CD14-positive monocyte (primary cell): ENCODE results near the gene GPC1. TPM values are rescaled to one million over a fixed set of nuclear protein-coding genes. Genes with fewer than 3 reads are reported as not detected.

Experiments used
- DNase-seq, 3 donors: peaks; one replicate each; pipeline ENCODE4 v3.0.0-alpha.2; 2011 to 2022
- H2AFZ ChIP-seq: 2 replicates; pipeline ENCODE4 v1.6.0; 2012; ENCODE audit warnings: mild to moderate bottlenecking, low read depth, low read length, inconsistent platforms; ENCODE audit not compliant: insufficient read depth, poor library complexity, severe bottlenecking
- H3K27ac ChIP-seq, 2 donors: 1 replicate in 1 of 2; 2 replicates in 1 of 2; pipeline ENCODE4 v1.5.1; 2012 to 2013; ENCODE audit warnings: low read length in 2 of 2, control low read depth in 1 of 2, inconsistent platforms in 1 of 2, low read depth in 1 of 2, mild to moderate bottlenecking in 1 of 2
- H3K27me3 ChIP-seq, 2 donors: one replicate each; pipeline versions ENCODE4 v1.6.0 to v1.6.1; 2011 to 2013; ENCODE audit warnings: low read length in 2 of 2; ENCODE audit not compliant: control insufficient read depth in 2 of 2, insufficient read depth in 2 of 2
- H3K36me3 ChIP-seq, 2 donors: replicated peaks in 1 of 2; 1 replicate in 1 of 2; 2 replicates in 1 of 2; pipeline versions ENCODE4 v1.5.1 to v1.6.1; 2012 to 2013; ENCODE audit warnings: low read length in 2 of 2, control low read depth in 1 of 2, inconsistent platforms in 1 of 2, mild to moderate bottlenecking in 1 of 2; ENCODE audit not compliant: insufficient read depth in 2 of 2, control insufficient read depth in 1 of 2
- H3K4me1 ChIP-seq, 2 donors: 1 replicate in 1 of 2; 2 replicates in 1 of 2; pipeline versions ENCODE4 v1.5.1 to v1.6.1; 2012 to 2013; ENCODE audit warnings: low read length in 2 of 2, control low read depth in 1 of 2, inconsistent platforms in 1 of 2, mild to moderate bottlenecking in 1 of 2, moderate library complexity in 1 of 2; ENCODE audit not compliant: insufficient read depth in 2 of 2, control insufficient read depth in 1 of 2
- H3K4me2 ChIP-seq: replicated peaks from 2 replicates; pipeline ENCODE3; 2012; ENCODE audit warnings: low read length, moderate library complexity, mild to moderate bottlenecking; ENCODE audit not compliant: poor library complexity, severe bottlenecking; ENCODE audit errors: extremely low read depth
- H3K4me3 ChIP-seq, 3 experiments: fragments of 200-600 bp in 1 of 3; sonication (generic) in 1 of 3; replicated peaks in 1 of 3; 1 replicate in 2 of 3; 2 replicates in 1 of 3; pipeline ENCODE4 v1.5.1; 2011 to 2013; ENCODE audit warnings: low read length in 3 of 3, mild to moderate bottlenecking in 3 of 3, control low read depth in 2 of 3, low read depth in 2 of 3, inconsistent platforms in 1 of 3, moderate library complexity in 1 of 3
- H3K79me2 ChIP-seq: 2 replicates; pipeline ENCODE4 v1.6.0; 2012; ENCODE audit warnings: mild to moderate bottlenecking, control low read depth, inconsistent platforms, low read length, moderate library complexity; ENCODE audit not compliant: insufficient read depth
- H3K9ac ChIP-seq: 2 replicates; pipeline ENCODE4 v1.6.0; 2017; ENCODE audit warnings: low read length, mild to moderate bottlenecking; ENCODE audit not compliant: insufficient read depth, poor library complexity, severe bottlenecking
- H3K9me3 ChIP-seq, 2 donors: replicated peaks in 1 of 2; 1 replicate in 1 of 2; 2 replicates in 1 of 2; pipeline versions ENCODE4 v1.5.1 to v1.6.1; 2012 to 2013; ENCODE audit warnings: low read length in 2 of 2, control low read depth in 1 of 2; ENCODE audit not compliant: control insufficient read depth in 1 of 2, insufficient read depth in 1 of 2
- H4K20me1 ChIP-seq: 2 replicates; pipeline ENCODE4 v1.6.0; 2012; ENCODE audit warnings: mild to moderate bottlenecking, low read length, control low read depth, moderate library complexity; ENCODE audit not compliant: insufficient read depth
- H3K27ac Mint-ChIP-seq, 7 donors: one replicate each; pipeline ENCODE4 v1.8.0; 2020; ENCODE audit warnings: mild to moderate bottlenecking in 7 of 7, mixed read lengths in 7 of 7, moderate library complexity in 6 of 7, inconsistent platforms in 2 of 7
- H3K27me3 Mint-ChIP-seq, 3 donors: one replicate each; pipeline ENCODE4 v1.8.0; 2021 to 2022; ENCODE audit warnings: low read depth in 3 of 3, mild to moderate bottlenecking in 3 of 3, mixed read lengths in 3 of 3, moderate library complexity in 3 of 3, inconsistent platforms in 1 of 3
- H3K36me3 Mint-ChIP-seq, 2 donors: one replicate each; pipeline ENCODE4 v1.8.0; 2020; ENCODE audit warnings: mixed read lengths in 2 of 2, inconsistent platforms in 1 of 2, mild to moderate bottlenecking in 1 of 2
- H3K4me1 Mint-ChIP-seq: one replicate; pipeline ENCODE4 v1.8.0; 2020; ENCODE audit warnings: mild to moderate bottlenecking, mixed read lengths
- H3K4me3 Mint-ChIP-seq, 2 donors: one replicate each; pipeline ENCODE4 v1.8.0; 2020; ENCODE audit warnings: mild to moderate bottlenecking in 2 of 2, mixed read lengths in 2 of 2, moderate library complexity in 1 of 2
- H3K9me3 Mint-ChIP-seq, 7 donors: one replicate each; pipeline ENCODE4 v1.8.0; 2020 to 2022; ENCODE audit warnings: mixed read lengths in 7 of 7, mild to moderate bottlenecking in 6 of 7, moderate library complexity in 6 of 7, inconsistent platforms in 2 of 7
- WGBS: methylation state at CpG from one replicate; pipeline ENCODE4 v1.1.5; 2013; ENCODE audit warnings: missing lambda C conversion rate; ENCODE audit not compliant: insufficient coverage; 5-methylcytosine and 5-hydroxymethylcytosine counted together
- intact Hi-C, 2 donors: fragments of 100-400 bp; cut with micrococcal nuclease; formaldehyde crosslinking; loops; one replicate each; pipeline versions ENCODE4 v1.15.0 to v1.15.1; 2023
- polyA plus RNA-seq, 3 donors: library from polyadenylated mRNA; depleted of rRNA in 1 of 3; unstranded in 2 of 3; stranded (reverse) in 1 of 3; fragments of 300-500 nt in 2 of 3; fragments of >200 nt in 1 of 3; fragmentation: Illumina TruSeq in 2 of 3; gene quantifications; 1 replicate in 2 of 3; 2 replicates in 1 of 3; pipeline ENCODE4 v1.2.3, GENCODE V29; 2012 to 2021
- TF ChIP-seq, protein P1 (sequence below): fragments of 200-600 bp; IDR thresholded peaks from one replicate; pipeline ENCODE4 v1.8.0; 2022; ENCODE audit warnings: antibody characterized with exemption, mild to moderate bottlenecking

GPC1 gene
- polyA plus RNA-seq, 3 donors = 0.08 TPM; not detected in 2

DNA sequence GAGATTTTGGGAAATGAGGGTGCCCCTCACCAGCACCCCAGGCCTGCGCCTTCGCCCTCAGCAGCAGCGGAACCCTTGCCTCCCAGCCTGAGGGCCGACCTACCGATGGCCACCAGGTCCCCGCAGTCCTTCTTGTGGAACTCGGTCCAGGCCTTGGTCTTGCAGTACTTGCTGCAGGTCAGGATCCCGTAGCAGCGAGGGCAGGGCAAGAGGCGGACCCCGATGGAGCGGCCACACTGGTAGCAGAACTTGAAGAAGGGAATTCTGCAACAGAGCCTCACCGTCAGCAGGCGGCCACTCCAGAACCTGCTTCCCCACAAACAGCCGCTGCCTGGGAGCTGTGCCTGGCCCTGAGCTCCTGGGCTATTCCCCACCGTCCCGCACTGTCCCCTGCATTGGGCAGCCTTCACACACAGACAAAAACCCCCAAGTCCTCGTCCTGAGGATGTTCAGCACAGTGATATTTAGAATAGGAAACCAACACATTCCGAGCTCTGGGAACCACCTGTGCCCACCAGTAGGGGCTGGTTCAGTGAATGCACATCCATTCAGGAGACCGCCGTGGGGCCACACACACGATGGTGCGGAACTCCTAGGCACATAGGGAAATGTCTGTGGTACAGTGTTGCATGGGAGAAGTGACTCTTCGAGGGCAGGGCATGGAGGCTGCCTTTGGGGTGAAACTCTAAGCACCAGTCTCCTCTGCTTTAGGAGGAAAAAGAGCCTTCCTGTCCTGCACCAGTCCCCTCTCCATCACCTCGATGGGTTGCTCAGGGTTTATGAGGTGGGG lies 45.6 kb downstream of the GPC1 start:
- Histone ChIP-seq H3K4me1 (no peaks in the 10 kb centered on the region), H3K79me2 (no peaks in the 10 kb centered on the region), H3K4me3 (no peak overlapping the region), H3K9me3 (peaks cover 0 to 14% of the 10 kb centered on the region in 2 donors), H3K9ac (no peak overlapping the region), H3K4me2 (no peak overlapping the region), H3K36me3 (no peaks in the 10 kb centered on the region), H4K20me1 (no peaks in the 10 kb centered on the region), H3K27ac (no peak overlapping the region), H2AFZ (no peak overlapping the region), H3K27me3 (no peaks in the 10 kb centered on the region)
- H3K9me3 Mint-ChIP-seq = peaks cover 5 to 32% (median 8%) of the 10 kb centered on the region in 7 donors
- H3K27me3 Mint-ChIP-seq = no peaks in the 10 kb centered on the region
- DNase-seq = no peak
- no peaks in the 10 kb centered on the region for H3K4me1 Mint-ChIP-seq
- H3K4me3 Mint-ChIP-seq = no peak overlapping the region
- H3K36me3 Mint-ChIP-seq = peaks cover under 1 to 14% of the 10 kb centered on the region in 2 donors
- intact Hi-C loops = no loop called here
- WGBS = 97% methylated on average over 22 of the region's 25 CpGs
- TF ChIP-seq, protein P1, sequence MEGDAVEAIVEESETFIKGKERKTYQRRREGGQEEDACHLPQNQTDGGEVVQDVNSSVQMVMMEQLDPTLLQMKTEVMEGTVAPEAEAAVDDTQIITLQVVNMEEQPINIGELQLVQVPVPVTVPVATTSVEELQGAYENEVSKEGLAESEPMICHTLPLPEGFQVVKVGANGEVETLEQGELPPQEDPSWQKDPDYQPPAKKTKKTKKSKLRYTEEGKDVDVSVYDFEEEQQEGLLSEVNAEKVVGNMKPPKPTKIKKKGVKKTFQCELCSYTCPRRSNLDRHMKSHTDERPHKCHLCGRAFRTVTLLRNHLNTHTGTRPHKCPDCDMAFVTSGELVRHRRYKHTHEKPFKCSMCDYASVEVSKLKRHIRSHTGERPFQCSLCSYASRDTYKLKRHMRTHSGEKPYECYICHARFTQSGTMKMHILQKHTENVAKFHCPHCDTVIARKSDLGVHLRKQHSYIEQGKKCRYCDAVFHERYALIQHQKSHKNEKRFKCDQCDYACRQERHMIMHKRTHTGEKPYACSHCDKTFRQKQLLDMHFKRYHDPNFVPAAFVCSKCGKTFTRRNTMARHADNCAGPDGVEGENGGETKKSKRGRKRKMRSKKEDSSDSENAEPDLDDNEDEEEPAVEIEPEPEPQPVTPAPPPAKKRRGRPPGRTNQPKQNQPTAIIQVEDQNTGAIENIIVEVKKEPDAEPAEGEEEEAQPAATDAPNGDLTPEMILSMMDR = no peak
- no peak overlapping the region for H3K27ac Mint-ChIP-seq

DNA sequence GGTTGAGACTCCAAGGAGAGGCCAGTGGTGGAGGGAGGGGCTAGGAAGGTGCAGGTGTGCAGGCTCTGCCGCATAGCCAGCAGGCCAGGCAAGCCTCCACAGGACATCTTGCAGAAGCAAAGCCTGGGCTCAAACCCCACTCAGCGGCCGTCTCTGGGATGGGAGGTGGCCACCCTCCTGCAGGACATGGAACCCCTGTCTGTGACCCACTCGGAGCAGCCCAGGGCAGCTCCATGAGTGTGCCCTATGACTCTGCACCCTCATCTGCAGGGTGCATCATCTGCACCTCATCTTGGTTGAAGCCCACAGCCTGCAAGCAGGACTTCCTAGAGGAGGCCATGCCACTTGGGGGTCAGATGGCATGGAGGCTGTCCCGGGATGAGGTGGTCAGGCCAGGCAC lies 46.3 kb downstream of the GPC1 start:
- Histone ChIP-seq H3K27me3 (no peaks in the 10 kb centered on the region), H3K4me1 (no peaks in the 10 kb centered on the region), H3K27ac (no peak overlapping the region), H2AFZ (no peak overlapping the region), H3K36me3 (no peaks in the 10 kb centered on the region), H3K9me3 (peaks cover 0 to 12% of the 10 kb centered on the region in 2 donors), H3K79me2 (no peaks in the 10 kb centered on the region), H3K9ac (no peak overlapping the region), H3K4me2 (no peak overlapping the region), H4K20me1 (no peaks in the 10 kb centered on the region), H3K4me3 (no peak overlapping the region)
- WGBS = 97% methylated on average over 5 of the region's 5 CpGs
- Mint-ChIP-seq H3K27me3 (no peaks in the 10 kb centered on the region), H3K4me3 (no peak overlapping the region), H3K27ac (no peak overlapping the region), H3K4me1 (no peaks in the 10 kb centered on the region), H3K36me3 (peaks cover 0 to 10% of the 10 kb centered on the region in 2 donors), H3K9me3 (peaks cover 3 to 29% (median 11%) of the 10 kb centered on the region in 7 donors)
- intact Hi-C loops = no loop called here
- TF ChIP-seq, protein P1 = no peak
- DNase-seq = no peak
